ENCODE results near the gene RFPL2. TPM values are rescaled to one million over a fixed set of nuclear protein-coding genes. Genes with fewer than 3 reads are reported as not detected.

The RFPL2 gene
- total RNA-seq, 1 experiment from 2014 or later = not detected

DNA sequence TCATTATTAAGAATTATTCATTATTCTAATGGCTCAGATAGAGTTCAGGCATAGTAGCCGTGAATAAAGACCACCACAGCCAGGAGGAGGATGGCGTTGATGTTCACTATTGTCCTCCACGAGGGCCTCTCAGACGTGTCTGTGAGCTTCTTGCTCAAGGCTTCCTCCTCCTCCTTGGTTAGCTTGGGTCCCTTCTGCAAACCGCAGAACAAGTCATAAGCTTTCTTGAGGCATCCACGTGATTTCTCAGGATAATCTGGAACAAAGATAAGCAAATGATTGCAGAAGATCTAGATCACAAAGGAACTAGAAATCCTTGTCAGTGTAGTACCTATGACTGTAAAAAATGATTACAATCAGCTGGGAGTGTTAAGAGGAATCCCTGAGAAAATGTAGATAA, 13.6 kb upstream of the RFPL2 start:
- Histone ChIP-seq H3K4me1 (ENCODE audit: insufficient read depth, low read length) (no peaks in the 10 kb centered on the region), H3K9ac (ENCODE audit: low read length) (no peak overlapping the region), H2AFZ (ENCODE audit: low read length) (no peak overlapping the region), H3K4me3 (ENCODE audit: low read length) (no peak overlapping the region), H3K9me2 (replicated peaks; ENCODE audit: low read length) (no peaks in the 10 kb centered on the region), H3K79me2 (ENCODE audit: low read length) (no peaks in the 10 kb centered on the region), H3K27ac (ENCODE audit: low read length) (no peak overlapping the region), H3K36me3 (ENCODE audit: low read depth, low read length) (no peaks in the 10 kb centered on the region), H3K4me2 (ENCODE audit: low read length) (no peak overlapping the region), H3K27me3 (ENCODE audit: low read length) (peaks cover 23% of the 10 kb centered on the region), H4K20me1 (ENCODE audit: low read length) (no peaks in the 10 kb centered on the region), H3K9me3 (ENCODE audit: low read length) (no peaks in the 10 kb centered on the region), H3F3A (ENCODE audit: low read length, unreplicated experiment) (no peaks in the 10 kb centered on the region)
- TF ChIP-seq, protein P1, sequence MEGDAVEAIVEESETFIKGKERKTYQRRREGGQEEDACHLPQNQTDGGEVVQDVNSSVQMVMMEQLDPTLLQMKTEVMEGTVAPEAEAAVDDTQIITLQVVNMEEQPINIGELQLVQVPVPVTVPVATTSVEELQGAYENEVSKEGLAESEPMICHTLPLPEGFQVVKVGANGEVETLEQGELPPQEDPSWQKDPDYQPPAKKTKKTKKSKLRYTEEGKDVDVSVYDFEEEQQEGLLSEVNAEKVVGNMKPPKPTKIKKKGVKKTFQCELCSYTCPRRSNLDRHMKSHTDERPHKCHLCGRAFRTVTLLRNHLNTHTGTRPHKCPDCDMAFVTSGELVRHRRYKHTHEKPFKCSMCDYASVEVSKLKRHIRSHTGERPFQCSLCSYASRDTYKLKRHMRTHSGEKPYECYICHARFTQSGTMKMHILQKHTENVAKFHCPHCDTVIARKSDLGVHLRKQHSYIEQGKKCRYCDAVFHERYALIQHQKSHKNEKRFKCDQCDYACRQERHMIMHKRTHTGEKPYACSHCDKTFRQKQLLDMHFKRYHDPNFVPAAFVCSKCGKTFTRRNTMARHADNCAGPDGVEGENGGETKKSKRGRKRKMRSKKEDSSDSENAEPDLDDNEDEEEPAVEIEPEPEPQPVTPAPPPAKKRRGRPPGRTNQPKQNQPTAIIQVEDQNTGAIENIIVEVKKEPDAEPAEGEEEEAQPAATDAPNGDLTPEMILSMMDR (conservative IDR thresholded peaks at IDR 0.05; ENCODE audit: low read depth, low read length) = no peak
- no peak for TF ChIP-seq EZH2 (IDR thresholded peaks at IDR 0.05; ENCODE audit: low read length, unreplicated experiment)
- DNase-seq (no peak), ATAC-seq (no peak)
- ChIA-PET CTCF (interaction anchor here (0.7 kb wide), 1 partner anchor 517 kb away, joined by 10 read pairs; no protein-coding TSS in a partner anchor), POLR2A (ENCODE audit: unreplicated experiment) (no interaction called here)
- intact Hi-C loops (cut with micrococcal nuclease) = no loop called here
- no TSS peak for BruUV-seq (replicated peaks)

DNA sequence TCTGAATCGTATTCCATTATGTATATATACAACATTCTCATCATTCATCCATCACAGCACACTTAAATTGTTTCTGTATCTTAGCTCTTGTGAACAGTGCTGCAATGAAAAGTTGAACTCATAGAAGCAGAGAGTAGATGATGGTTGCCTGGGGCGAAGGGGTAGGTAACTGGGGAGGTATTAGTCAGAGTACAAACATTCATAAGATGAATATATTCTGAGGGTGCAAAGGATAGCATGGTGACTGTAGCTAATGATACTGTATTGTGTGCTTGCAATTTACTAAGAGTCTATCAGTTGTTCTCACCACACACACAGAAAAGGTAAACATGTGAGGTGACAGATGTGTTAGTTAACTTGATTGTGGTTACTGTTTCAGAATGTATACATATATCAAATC, 12.6 kb upstream of the RFPL2 start:
- peaks cover 16% of the 10 kb centered on the region for H3K27me3 ChIP-seq (ENCODE audit: low read length)
- no peak overlapping the region for H3K4me3 ChIP-seq (ENCODE audit: low read length)
- H3K36me3 ChIP-seq (ENCODE audit: low read depth, low read length) = no peaks in the 10 kb centered on the region
- no peak overlapping the region for H2AFZ ChIP-seq (ENCODE audit: low read length)
- POLR2A ChIA-PET (ENCODE audit: unreplicated experiment) = no interaction called here
- no peaks in the 10 kb centered on the region for H3K4me1 ChIP-seq (ENCODE audit: insufficient read depth, low read length)
- H3K9me3 ChIP-seq (ENCODE audit: low read length) = no peaks in the 10 kb centered on the region
- peak; percentile 43; the same call in 1 of the 2 replicates for ATAC-seq
- no peak for TF ChIP-seq EZH2 (IDR thresholded peaks at IDR 0.05; ENCODE audit: low read length, unreplicated experiment)
- no peak for TF ChIP-seq EZH2phosphoT487 (IDR thresholded peaks at IDR 0.05; ENCODE audit: borderline replicate concordance, low read length)
- TF ChIP-seq, protein P1 (conservative IDR thresholded peaks at IDR 0.05; ENCODE audit: low read depth, low read length) = no peak
- DNase-seq = peak; percentile 36
- H3K4me2 ChIP-seq (ENCODE audit: low read length) = no peak overlapping the region
- intact Hi-C loops (cut with micrococcal nuclease) = no loop called here
- no peaks in the 10 kb centered on the region for H4K20me1 ChIP-seq (ENCODE audit: low read length)
- no TSS peak for BruUV-seq (replicated peaks)
- no peak overlapping the region for H3K9ac ChIP-seq (ENCODE audit: low read length)
- CTCF ChIA-PET = interaction anchor here (0.7 kb wide), 1 partner anchor 516 kb away, joined by 10 read pairs; no protein-coding TSS in a partner anchor
- no peaks in the 10 kb centered on the region for H3K79me2 ChIP-seq (ENCODE audit: low read length)
- H3K9me2 ChIP-seq (replicated peaks; ENCODE audit: low read length) = no peaks in the 10 kb centered on the region
- no peak overlapping the region for H3K27ac ChIP-seq (ENCODE audit: low read length)
- H3F3A ChIP-seq (ENCODE audit: low read length, unreplicated experiment) = no peaks in the 10 kb centered on the region

DNA sequence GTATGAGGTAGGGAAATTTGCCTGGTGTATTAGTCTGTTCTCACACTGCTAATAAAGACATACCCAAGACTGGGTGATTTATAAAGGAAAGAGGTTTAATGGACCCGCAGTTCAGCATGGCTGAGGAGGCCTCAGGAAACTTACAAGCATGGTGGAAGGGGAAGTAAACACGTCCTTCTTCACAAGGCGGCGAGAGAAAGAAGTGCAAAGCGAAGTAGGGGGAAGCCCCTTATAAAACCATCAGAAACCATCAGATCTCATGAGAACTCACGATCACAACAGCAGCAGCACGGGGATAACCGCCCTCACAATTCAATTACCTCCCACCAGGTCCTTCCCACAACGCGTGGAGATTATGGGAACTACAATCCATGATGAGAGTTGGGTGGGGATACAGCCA, 12.0 kb upstream of the RFPL2 start:
- Histone ChIP-seq H3K4me1 (ENCODE audit: insufficient read depth, low read length) (no peaks in the 10 kb centered on the region), H3K9me3 (ENCODE audit: low read length) (no peaks in the 10 kb centered on the region), H3K36me3 (ENCODE audit: low read depth, low read length) (no peaks in the 10 kb centered on the region), H3K4me2 (ENCODE audit: low read length) (no peak overlapping the region), H3K9me2 (replicated peaks; ENCODE audit: low read length) (no peaks in the 10 kb centered on the region), H3K4me3 (ENCODE audit: low read length) (no peak overlapping the region), H3K9ac (ENCODE audit: low read length) (no peak overlapping the region), H3F3A (ENCODE audit: low read length, unreplicated experiment) (no peaks in the 10 kb centered on the region), H3K27me3 (ENCODE audit: low read length) (peaks cover 16% of the 10 kb centered on the region), H3K27ac (ENCODE audit: low read length) (no peak overlapping the region), H3K79me2 (ENCODE audit: low read length) (no peaks in the 10 kb centered on the region), H4K20me1 (ENCODE audit: low read length) (no peaks in the 10 kb centered on the region), H2AFZ (ENCODE audit: low read length) (no peak overlapping the region)
- no peak for DNase-seq
- ChIA-PET CTCF (no interaction called here), POLR2A (ENCODE audit: unreplicated experiment) (no interaction called here)
- intact Hi-C loops (cut with micrococcal nuclease) = no loop called here
- no peak for ATAC-seq
- no TSS peak for BruUV-seq (replicated peaks)
- TF ChIP-seq, protein P1 (conservative IDR thresholded peaks at IDR 0.05; ENCODE audit: low read depth, low read length) = no peak
- no peak for TF ChIP-seq EZH2phosphoT487 (IDR thresholded peaks at IDR 0.05; ENCODE audit: borderline replicate concordance, low read length)

Data from PC-3 (cell line).